GM18526 (cell line): Measurements from ENCODE around the gene PCSK5.

Experiments used
- POLR2A ChIP-seq: IDR thresholded peaks from 3 replicates; pipeline ENCODE4 v1.6.1; 2011; ENCODE audit not compliant: insufficient read length; ENCODE audit errors: extremely low read depth

The PCSK5 gene

GRCh38 chr9:75890472-75891276 lies at the start of gene PCSK5:
PCSK5 (plus strand) TSS chr9:75890673; CDS start chr9:75891182, 509 bp downstream.
- no peak for TF ChIP-seq POLR2A

GRCh38 chr9:75844321-75844720 lies 46.2 kb upstream of the PCSK5 start:
- TF ChIP-seq POLR2A, result no peak

- TF ChIP-seq POLR2A, result no peak
Observed at GRCh38 chr9:75845806-75846205, 44.7 kb upstream of the PCSK5 start.

- TF ChIP-seq POLR2A, result no peak
Observed at GRCh38 chr9:75847085-75847484, 43.4 kb upstream of the PCSK5 start.

- no peak for TF ChIP-seq POLR2A
Observed at GRCh38 chr9:75850459-75851200, 39.8 kb upstream of the PCSK5 start.

GRCh38 chr9:75851917-75852316 lies 38.6 kb upstream of the PCSK5 start:
- TF ChIP-seq POLR2A, result no peak

GRCh38 chr9:75852746-75853145 lies 37.7 kb upstream of the PCSK5 start:
- no peak for TF ChIP-seq POLR2A

- TF ChIP-seq POLR2A, result no peak
Observed at GRCh38 chr9:75855509-75855908, 35.0 kb upstream of the PCSK5 start.

GRCh38 chr9:75858497-75859092 lies 31.9 kb upstream of the PCSK5 start:
- no peak for TF ChIP-seq POLR2A

- no peak for TF ChIP-seq POLR2A
Observed at GRCh38 chr9:75864266-75864665, 26.2 kb upstream of the PCSK5 start.

GRCh38 chr9:75866273-75866871 lies 24.1 kb upstream of the PCSK5 start:
- TF ChIP-seq POLR2A, result no peak

- no peak for TF ChIP-seq POLR2A
Observed at GRCh38 chr9:75869236-75869635, 21.2 kb upstream of the PCSK5 start.

- TF ChIP-seq POLR2A, result no peak
Observed at GRCh38 chr9:75870450-75870849, 20.0 kb upstream of the PCSK5 start.

GRCh38 chr9:75871624-75872023 lies 18.8 kb upstream of the PCSK5 start:
- TF ChIP-seq POLR2A, result no peak

- no peak for TF ChIP-seq POLR2A
Observed at GRCh38 chr9:75873712-75874111, 16.8 kb upstream of the PCSK5 start.
